Right forelimb (tissue), 1 donor: ENCODE data around the gene EMP3.
"Not testable (repeated sequence)": the region's sequence is repeated elsewhere in the genome, so short reads cannot be mapped to it uniquely, and the experiment has no call there.

ENCODE experiments used
- DNase-seq: peaks from one replicate; pipeline ENCODE4 v3.0.0-alpha.2; 2018

Gene EMP3

GRCh38 chr19:48325265-48325910 lies at the start of gene EMP3:
Gene EMP3, plus strand, starts transcription at chr19:48325552. Its CDS starts 1,293 bp downstream, at chr19:48326845.
- peak; percentile 92 for DNase-seq

DNA sequence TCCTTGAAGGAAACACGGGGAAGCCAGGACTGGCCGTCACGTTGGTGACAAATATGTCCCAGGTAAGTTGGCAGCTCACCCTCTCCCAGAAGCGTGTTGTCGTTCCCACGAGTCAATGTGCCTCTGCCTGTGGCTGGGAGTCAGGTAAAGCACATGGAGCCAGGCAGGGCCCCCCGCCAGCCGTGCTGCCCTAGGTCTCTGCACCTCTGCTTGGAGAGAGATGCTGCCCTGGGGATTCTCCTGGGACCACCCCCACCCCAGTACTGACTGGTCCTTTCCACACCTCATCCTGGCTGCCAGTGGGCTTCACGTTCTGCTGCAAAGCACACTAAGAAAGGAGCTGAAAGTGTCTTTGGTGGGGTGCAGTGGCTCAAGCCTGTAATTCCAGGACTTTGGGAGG lies 45.6 kb upstream of the EMP3 start:
- DNase-seq: no peak

DNA sequence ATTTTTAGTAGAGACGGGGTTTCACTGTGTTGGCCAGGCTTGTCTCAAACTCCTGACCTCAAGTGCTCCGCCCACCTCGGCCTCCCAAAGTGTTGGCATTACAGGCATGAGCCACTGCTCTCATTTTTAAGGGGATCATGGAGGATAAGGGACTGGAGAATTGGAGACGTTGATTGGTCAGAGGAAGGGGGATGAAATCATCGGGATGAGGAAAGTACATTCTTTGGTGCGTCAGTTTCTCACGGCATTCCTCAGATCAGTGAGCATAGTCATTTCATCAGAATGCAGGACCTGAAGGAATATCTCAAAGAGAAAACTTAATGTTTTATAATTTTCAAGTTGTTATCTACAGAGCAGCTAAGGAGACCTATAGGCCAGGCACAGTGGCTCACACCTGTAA lies 41.4 kb upstream of the EMP3 start:
- no peak for DNase-seq

- DNase-seq: no peak
Measured at GRCh38 chr19:48284896-48285295, 40.5 kb upstream of the EMP3 start.

- no peak for DNase-seq
Measured at GRCh38 chr19:48287748-48288147, 37.6 kb upstream of the EMP3 start.

- peak; percentile 54 for DNase-seq
Measured at GRCh38 chr19:48290401-48290770, 35.0 kb upstream of the EMP3 start.

DNA sequence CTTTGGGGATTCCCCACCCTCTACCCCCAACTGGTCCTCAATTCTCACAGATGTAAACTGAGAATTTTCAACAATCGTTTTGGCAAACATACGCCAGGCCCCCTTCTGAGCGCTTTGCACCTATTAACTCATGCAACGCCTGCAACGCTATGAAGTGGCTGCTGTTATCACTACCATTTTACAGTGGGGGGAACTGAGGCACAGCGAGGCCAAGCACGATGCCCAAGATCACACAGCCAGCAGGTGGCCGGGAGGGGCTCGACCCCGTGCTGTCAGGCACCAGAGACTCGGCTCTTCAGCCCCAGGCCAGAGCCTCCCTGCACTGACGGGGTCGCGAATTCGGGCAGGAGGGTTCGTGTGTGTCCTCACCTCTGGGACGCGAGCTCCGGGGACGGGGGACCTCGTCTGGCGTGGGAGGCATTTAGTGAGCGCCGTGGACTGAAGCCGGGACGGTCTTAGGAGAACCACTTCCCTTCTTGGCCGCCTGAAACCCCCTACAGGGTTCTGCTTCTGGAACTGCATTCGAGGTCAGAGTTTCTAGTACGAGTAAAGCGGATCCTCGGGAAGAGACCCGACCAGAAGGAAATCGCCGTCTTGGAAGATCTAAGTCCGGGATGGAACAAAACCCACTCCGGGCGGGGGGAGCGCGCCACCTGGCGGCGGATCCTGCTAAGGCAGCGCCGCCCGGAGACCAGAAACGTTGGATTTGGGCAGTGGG lies 34.4 kb upstream of the EMP3 start:
- DNase-seq: peak; percentile 94

DNA sequence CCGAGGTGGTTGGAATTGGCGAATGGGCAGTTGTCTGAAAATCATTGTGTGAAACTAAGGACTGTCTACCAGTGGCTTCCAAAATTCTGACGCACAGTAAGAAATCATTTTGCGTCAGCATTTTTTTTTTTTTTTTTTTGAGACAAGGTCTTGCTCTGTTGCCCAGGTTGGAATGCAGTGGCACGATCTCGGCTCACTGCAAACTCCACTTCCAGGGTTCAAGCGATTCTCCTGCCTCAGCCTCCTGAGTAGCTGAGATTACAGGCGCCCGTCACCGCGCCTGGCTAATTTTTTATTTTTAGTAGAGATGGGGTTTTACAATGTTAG lies 33.9 kb upstream of the EMP3 start:
- DNase-seq: not testable (repeated sequence)

GRCh38 chr19:48292798-48293197 lies 32.6 kb upstream of the EMP3 start:
- DNase-seq: no peak

DNA sequence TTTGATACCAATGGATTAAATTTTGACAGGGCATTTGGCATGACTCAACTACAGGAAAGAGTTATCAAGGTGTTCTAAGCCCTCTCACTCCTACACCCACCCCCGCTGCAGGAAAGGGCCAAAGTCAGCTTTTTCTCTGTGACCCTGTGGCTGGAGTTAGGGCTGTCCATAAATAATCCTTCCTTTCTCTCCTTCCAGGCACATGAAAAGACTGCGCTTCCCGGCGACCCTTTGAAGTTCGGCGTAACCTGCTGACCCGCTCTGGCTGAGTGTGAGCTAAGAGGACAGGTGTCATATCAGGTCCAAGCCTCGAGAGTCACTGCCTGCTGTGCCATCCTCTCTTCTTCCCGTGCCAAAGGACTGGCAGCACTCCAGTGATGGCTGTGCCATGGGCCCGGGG lies 29.9 kb upstream of the EMP3 start:
- DNase-seq: no peak

DNA sequence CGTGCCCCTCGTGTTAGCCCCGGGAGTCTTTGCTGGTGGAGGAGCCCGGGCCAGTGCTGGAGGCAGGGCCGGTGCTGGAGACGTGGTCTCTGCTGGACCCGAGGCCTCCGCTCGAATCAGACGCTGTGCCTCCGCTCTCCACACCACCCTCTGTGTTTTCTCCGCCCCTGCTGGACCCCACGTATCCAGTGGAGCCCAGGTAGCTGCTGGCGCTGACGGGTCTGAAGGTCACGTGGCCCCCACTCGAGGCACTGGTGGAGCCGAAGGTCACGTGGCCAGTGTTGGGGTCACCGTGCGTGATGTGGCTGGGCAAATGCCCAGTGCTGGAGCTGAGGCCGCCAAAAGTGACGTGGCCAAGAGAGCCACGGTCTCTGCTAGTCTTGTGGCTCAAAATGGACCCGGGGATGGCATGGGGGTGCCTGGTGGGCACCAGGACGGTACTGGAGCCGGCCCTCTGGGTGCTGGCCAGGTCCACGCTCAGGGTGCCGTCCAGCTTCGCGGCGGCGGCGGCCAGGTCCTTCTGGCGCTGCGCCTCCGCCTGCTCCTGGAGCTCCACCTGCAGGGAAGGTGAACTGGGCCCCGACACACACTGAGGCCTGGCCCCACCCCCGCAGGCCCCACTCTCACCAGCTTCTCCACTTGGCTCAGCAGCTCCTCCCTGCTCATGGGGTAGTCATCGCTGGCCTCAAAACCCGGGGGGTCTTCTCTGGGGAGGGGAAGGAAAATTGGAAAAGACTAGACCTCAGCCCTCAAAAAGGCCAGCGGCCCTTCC lies 28.2 kb upstream of the EMP3 start:
- DNase-seq: no peak

DNA sequence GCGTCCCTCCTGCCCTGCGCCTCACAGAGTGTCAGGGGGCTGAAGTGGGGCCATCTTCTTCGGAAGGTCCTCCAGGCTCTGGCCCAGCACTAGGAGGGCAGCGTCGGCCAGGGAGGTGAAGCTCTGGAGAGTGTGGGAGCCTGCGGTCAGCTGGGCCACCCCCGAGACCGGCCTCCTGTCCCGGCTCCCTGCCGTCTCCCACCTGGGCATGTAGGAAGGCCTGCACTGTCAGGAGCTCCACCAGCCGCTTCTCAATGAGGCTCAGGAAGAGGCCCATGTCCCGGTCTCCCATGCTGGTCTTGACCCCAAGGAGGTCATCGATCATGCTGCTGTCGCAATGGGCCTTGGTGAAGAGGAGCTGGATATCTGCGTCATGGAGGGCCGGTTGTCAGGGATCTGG lies 27.4 kb upstream of the EMP3 start:
- no peak for DNase-seq

GRCh38 chr19:48301886-48302599 lies 23.3 kb upstream of the EMP3 start:
- DNase-seq: no peak

DNA sequence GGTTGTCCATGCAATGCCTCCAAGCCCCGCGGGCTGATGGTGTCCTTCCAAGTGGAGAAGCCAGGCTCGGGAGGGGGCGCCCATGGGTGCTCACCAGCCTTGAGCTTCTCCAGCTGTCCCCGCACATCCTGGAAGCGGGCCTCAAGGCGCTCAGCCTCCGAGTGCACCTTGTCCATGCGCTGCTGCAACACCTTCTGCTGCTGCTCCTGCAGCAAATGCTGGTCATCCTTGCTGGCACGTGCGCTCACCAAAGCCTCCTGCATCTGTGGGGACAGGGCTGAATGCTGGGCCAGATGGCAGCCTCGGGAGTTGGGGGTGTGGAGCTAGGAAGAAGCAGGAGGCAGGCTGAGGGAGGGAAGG lies 22.8 kb upstream of the EMP3 start:
- DNase-seq: no peak

GRCh38 chr19:48303367-48303766 lies 22.0 kb upstream of the EMP3 start:
- no peak for DNase-seq

- no peak for DNase-seq
Measured at GRCh38 chr19:48303866-48304265, 21.5 kb upstream of the EMP3 start.

DNA sequence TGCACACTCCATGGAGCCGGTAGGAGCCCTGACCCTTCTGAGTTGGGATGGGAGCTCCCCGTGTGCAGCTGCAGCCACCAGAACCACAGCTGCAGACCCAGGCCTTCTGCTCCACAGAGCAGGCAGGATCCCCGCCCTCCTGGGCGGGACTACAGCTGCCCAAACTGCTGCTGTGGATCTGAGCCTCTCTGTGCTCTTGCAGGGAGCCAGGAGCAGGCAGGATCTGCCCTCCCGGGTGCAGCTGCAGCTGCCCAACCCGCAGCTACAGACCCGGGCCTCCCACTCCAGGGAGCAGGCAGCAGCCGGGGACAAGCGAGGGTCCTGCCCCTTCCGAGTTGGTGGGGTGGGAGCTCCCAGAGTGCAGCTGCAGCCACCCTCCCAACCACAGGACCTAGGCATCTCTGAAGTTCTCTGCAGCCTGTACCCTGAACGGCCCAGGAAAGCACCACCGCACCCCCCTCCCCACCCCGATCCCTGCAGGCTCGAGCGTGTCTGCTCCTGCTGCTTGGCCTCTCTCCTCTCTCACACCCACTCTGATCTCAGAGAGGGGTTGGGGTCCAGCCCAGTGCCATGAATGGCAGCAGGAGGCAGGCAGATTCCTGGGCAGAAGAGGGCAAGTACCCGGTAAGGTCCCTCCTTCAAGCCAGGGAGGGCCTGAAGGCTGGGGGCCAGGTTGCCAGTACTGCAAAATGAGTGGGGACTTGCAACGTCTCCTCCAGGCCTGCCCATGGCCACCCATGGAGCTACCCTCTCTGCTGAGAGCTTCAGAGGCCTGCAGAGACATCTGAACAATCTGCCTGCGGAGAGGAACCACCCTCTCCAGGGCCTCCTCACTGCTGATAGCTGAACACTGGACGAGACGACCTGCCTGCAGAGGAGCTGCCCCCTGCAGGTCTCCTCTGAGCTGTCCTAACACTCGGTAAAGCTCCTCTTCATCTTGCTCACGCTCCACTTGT lies 16.4 kb upstream of the EMP3 start:
- peak; percentile 70 for DNase-seq

DNA sequence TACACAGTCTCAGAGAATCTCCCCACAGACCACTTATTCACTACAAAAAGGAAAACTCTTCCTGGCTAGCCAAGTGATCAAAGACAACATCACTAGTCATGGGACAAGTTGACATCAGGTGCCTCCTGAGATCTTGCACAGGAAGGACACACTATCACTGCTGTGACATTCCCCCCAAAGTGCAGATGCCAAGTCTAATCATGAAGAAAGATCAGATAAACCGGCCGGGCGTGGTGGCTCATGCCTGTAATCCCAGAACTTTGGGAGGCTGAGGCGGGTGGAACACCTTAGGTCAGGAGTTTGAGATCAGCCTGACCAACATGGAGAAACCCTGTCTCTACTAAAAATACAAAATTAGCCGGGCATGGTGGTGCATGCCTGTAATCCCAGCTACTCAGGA lies 15.6 kb upstream of the EMP3 start:
- DNase-seq: not testable (repeated sequence)

GRCh38 chr19:48310227-48310626 lies 15.1 kb upstream of the EMP3 start:
- no peak for DNase-seq

GRCh38 chr19:48311384-48311783 lies 14.0 kb upstream of the EMP3 start:
- no peak for DNase-seq

DNA sequence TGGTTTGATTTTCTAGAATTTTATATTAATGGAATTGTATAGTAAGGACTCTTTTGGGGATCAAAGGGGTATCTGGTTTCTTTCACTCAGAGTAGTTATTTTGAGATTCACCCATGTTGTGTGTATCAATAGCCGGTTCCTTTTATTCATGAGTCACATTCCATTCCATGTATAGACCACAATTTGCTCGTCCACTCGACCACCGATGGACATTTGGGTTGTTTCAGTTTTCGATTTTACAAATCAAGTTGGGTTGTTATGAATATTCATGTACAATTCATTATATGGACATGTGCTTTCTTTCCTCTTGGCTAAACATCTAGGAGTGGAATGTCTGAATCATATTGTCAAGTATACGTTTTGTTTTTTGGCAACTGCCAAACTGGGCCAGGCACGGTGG lies 9.6 kb upstream of the EMP3 start:
- no peak for DNase-seq

- DNase-seq: not testable (repeated sequence)
Measured at GRCh38 chr19:48317708-48317960, 7.7 kb upstream of the EMP3 start.
